ENCODE results near the gene NAT9.

DNA sequence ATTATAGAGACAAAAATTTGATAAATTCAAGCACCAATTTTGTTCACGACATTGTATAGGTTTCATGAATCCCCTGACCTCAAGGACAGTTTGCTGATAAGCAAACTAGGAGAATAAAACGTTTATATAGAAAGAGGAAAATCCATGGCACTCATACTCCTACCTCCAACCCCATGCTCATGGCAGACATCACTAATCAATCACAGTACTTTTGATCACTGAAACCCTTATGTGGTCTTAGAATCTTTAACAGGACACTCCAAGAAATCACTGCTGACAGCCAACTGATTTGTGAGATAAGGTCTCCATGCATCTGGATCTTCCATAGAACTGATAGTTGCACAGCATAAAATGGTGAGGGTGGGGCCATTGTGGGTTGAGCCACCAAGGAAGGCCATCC, 32.4 kb downstream of the NAT9 start:
- TF ChIP-seq, protein P1, sequence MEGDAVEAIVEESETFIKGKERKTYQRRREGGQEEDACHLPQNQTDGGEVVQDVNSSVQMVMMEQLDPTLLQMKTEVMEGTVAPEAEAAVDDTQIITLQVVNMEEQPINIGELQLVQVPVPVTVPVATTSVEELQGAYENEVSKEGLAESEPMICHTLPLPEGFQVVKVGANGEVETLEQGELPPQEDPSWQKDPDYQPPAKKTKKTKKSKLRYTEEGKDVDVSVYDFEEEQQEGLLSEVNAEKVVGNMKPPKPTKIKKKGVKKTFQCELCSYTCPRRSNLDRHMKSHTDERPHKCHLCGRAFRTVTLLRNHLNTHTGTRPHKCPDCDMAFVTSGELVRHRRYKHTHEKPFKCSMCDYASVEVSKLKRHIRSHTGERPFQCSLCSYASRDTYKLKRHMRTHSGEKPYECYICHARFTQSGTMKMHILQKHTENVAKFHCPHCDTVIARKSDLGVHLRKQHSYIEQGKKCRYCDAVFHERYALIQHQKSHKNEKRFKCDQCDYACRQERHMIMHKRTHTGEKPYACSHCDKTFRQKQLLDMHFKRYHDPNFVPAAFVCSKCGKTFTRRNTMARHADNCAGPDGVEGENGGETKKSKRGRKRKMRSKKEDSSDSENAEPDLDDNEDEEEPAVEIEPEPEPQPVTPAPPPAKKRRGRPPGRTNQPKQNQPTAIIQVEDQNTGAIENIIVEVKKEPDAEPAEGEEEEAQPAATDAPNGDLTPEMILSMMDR (IDR thresholded peaks at IDR 0.05), result no peak
- no peak for TF ChIP-seq POLR2A (IDR thresholded peaks at IDR 0.05)
- TF ChIP-seq EP300 (IDR thresholded peaks at IDR 0.05), result no peak

Measured in tibial nerve (tissue), 4 donors.